Upper lobe of left lung (tissue), 4 donors: Measurements from ENCODE around the gene HOOK2.

Source experiments
- EP300 ChIP-seq, 4 donors: sonication (generic); formaldehyde crosslinking; IDR thresholded peaks; one replicate each; pipeline ENCODE4 v1.5.1; 2017; ENCODE audit warnings: antibody characterized with exemption in 4 of 4, control low read depth in 2 of 4
- POLR2A ChIP-seq, 4 donors: fragments of 450-650 bp; IDR thresholded peaks; one replicate each; pipeline ENCODE4 v1.5.1; 2016 to 2017; ENCODE audit warnings: antibody characterized with exemption in 4 of 4, mild to moderate bottlenecking in 2 of 4
- POLR2AphosphoS5 ChIP-seq, 2 donors: sonication (generic); formaldehyde crosslinking; IDR thresholded peaks; one replicate each; pipeline ENCODE4 v1.5.1; 2017; ENCODE audit warnings: antibody characterized with exemption in 2 of 2
- TF ChIP-seq, protein P1 (sequence below), 6 experiments: fragments of 450-650 bp in 4 of 6; fragments of 200-600 bp in 2 of 6; sonication (generic) in 2 of 6; IDR thresholded peaks; one replicate each; pipeline ENCODE4 v1.5.1; 2016 to 2019; ENCODE audit warnings: antibody characterized with exemption in 6 of 6

GRCh38 chr19:12751635-12752034 is 23.7 kb downstream of the HOOK2 start, which contains the start of gene BEST2:
- TF ChIP-seq POLR2A (IDR thresholded peaks at IDR 0.05) (no peak), POLR2AphosphoS5 (IDR thresholded peaks at IDR 0.05) (no peak), EP300 (IDR thresholded peaks at IDR 0.05) (no peak)
- TF ChIP-seq, protein P1, sequence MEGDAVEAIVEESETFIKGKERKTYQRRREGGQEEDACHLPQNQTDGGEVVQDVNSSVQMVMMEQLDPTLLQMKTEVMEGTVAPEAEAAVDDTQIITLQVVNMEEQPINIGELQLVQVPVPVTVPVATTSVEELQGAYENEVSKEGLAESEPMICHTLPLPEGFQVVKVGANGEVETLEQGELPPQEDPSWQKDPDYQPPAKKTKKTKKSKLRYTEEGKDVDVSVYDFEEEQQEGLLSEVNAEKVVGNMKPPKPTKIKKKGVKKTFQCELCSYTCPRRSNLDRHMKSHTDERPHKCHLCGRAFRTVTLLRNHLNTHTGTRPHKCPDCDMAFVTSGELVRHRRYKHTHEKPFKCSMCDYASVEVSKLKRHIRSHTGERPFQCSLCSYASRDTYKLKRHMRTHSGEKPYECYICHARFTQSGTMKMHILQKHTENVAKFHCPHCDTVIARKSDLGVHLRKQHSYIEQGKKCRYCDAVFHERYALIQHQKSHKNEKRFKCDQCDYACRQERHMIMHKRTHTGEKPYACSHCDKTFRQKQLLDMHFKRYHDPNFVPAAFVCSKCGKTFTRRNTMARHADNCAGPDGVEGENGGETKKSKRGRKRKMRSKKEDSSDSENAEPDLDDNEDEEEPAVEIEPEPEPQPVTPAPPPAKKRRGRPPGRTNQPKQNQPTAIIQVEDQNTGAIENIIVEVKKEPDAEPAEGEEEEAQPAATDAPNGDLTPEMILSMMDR (IDR thresholded peaks at IDR 0.05) = no peak
